GM21360 (cell line): Measurements from ENCODE around the gene CCDC149.

Experiments
- ATAC-seq: cut with Tn5 transposase; IDR thresholded peaks from one replicate; pipeline ENCODE4 v1.9.1; 2021; ENCODE audit warnings: mild to moderate bottlenecking, moderate library complexity; ENCODE audit not compliant: unreplicated experiment

The CCDC149 gene

GRCh38 chr4:24805566-24805965 is 107.3 kb downstream of the CCDC149 start:
- peak; percentile 53 for ATAC-seq

- no peak for ATAC-seq
These were observed 107.8 kb downstream of the CCDC149 start for GRCh38 chr4:24805067-24805466.

GRCh38 chr4:24802648-24803047 is 110.2 kb downstream of the CCDC149 start:
- no peak for ATAC-seq

- no peak for ATAC-seq
These were observed 111.5 kb downstream of the CCDC149 start for GRCh38 chr4:24801136-24801855.

GRCh38 chr4:24800325-24800895 is 112.4 kb downstream of the CCDC149 start:
- ATAC-seq = no peak

- no peak for ATAC-seq
These were observed 113.1 kb downstream of the CCDC149 start for GRCh38 chr4:24799544-24800324.

- ATAC-seq = no peak
These were observed 113.7 kb downstream of the CCDC149 start for GRCh38 chr4:24799196-24799543.

- ATAC-seq = no peak
These were observed 114.7 kb downstream of the CCDC149 start for GRCh38 chr4:24798036-24798610.

- no peak for ATAC-seq
These were observed 116.2 kb downstream of the CCDC149 start for GRCh38 chr4:24796620-24797019.

GRCh38 chr4:24795666-24796381 is 117.0 kb downstream of the CCDC149 start:
- no peak for ATAC-seq

- no peak for ATAC-seq
These were observed 117.8 kb downstream of the CCDC149 start, which contains the start of gene SOD3 for GRCh38 chr4:24794916-24795665. TSS of gene SOD3 (plus strand) at chr4:24795573. CDS start at chr4:24799522, 3,949 bp downstream.

GRCh38 chr4:24794480-24794879 is 118.4 kb downstream of the CCDC149 start:
- ATAC-seq = no peak

GRCh38 chr4:24794051-24794450 is 118.8 kb downstream of the CCDC149 start:
- ATAC-seq = no peak

GRCh38 chr4:24793219-24794005 is 119.4 kb downstream of the CCDC149 start:
- ATAC-seq = no peak

- no peak for ATAC-seq
These were observed 120.3 kb downstream of the CCDC149 start for GRCh38 chr4:24792552-24792951.

- no peak for ATAC-seq
These were observed 121.8 kb downstream of the CCDC149 start for GRCh38 chr4:24791043-24791442.

GRCh38 chr4:24783506-24783905 is 129.3 kb downstream of the CCDC149 start:
- no peak for ATAC-seq

- no peak for ATAC-seq
These were observed 130.7 kb downstream of the CCDC149 start for GRCh38 chr4:24781999-24782745.
